GM23338 (cell line): ENCODE measurements around the gene IGSF8. TPM values are rescaled to one million over a fixed set of nuclear protein-coding genes. Genes with fewer than 3 reads are reported as not detected.

ENCODE experiments used
- ATAC-seq: fragments of 200-7000 bp; cut with Tn5 transposase; 3 replicates; pipeline ENCODE4 v1.9.1; 2020
- DNase-seq: peaks from one replicate; pipeline ENCODE4 v3.0.0-alpha.2; 2015; ENCODE audit warnings: low spot score
- H2AFZ ChIP-seq: fragments of 200-600 bp; sonication (generic); 2 replicates; pipeline ENCODE4 v1.8.0; 2016; ENCODE audit warnings: antibody characterized with exemption, mild to moderate bottlenecking, moderate library complexity
- H3F3A ChIP-seq: fragments of 200-600 bp; sonication (generic); replicated peaks from 2 replicates; pipeline ENCODE4 v1.8.0; 2017; ENCODE audit warnings: antibody characterized with exemption, mixed run types, low read depth
- H3K27ac ChIP-seq: fragments of 200-600 bp; sonication (generic); 2 replicates; pipeline ENCODE4 v1.6.1; 2016; ENCODE audit warnings: low read depth
- H3K27me3 ChIP-seq: fragments of 200-600 bp; sonication (generic); 2 replicates; pipeline ENCODE4 v1.8.0; 2016; ENCODE audit warnings: mild to moderate bottlenecking, mixed run types, moderate library complexity; ENCODE audit not compliant: insufficient read depth
- H3K36me3 ChIP-seq: fragments of 200-600 bp; sonication (generic); 2 replicates; pipeline ENCODE4 v1.8.0; 2016; ENCODE audit warnings: mild to moderate bottlenecking; ENCODE audit not compliant: insufficient read depth
- H3K4me1 ChIP-seq: fragments of 200-600 bp; sonication (generic); 2 replicates; pipeline ENCODE4 v1.8.0; 2016; ENCODE audit warnings: mild to moderate bottlenecking, moderate library complexity; ENCODE audit not compliant: insufficient read depth
- H3K4me2 ChIP-seq: fragments of 200-600 bp; sonication (generic); 2 replicates; pipeline ENCODE4 v1.7.1; 2017; ENCODE audit warnings: mixed run types
- H3K4me3 ChIP-seq: fragments of 200-600 bp; sonication (generic); 2 replicates; pipeline ENCODE4 v1.6.1; 2016; ENCODE audit warnings: mixed run types
- H3K79me2 ChIP-seq: fragments of 200-600 bp; sonication (generic); replicated peaks from 2 replicates; pipeline ENCODE4 v1.8.0; 2017; ENCODE audit warnings: mild to moderate bottlenecking; ENCODE audit not compliant: insufficient read depth
- H3K9me2 ChIP-seq: fragments of 200-600 bp; sonication (generic); 2 replicates; pipeline ENCODE4 v1.8.0; 2017; ENCODE audit not compliant: insufficient read depth
- H4K20me1 ChIP-seq: fragments of 200-600 bp; sonication (generic); replicated peaks from 2 replicates; pipeline ENCODE4 v1.8.0; 2017; ENCODE audit warnings: mild to moderate bottlenecking; ENCODE audit not compliant: insufficient read depth
- H3K27ac Mint-ChIP-seq: 2 replicates; pipeline ENCODE4 v1.8.0; 2020; ENCODE audit warnings: inconsistent platforms, mild to moderate bottlenecking, moderate library complexity, mixed read lengths
- H3K27me3 Mint-ChIP-seq: 3 replicates; pipeline ENCODE4 v1.8.0; 2022; ENCODE audit warnings: low read depth, mild to moderate bottlenecking, moderate library complexity, mixed read lengths, inconsistent platforms; ENCODE audit not compliant: insufficient read depth, poor library complexity
- H3K36me3 Mint-ChIP-seq: 3 replicates; pipeline ENCODE4 v1.8.0; 2021; ENCODE audit warnings: low read depth, mild to moderate bottlenecking, inconsistent platforms, moderate library complexity, mixed read lengths
- H3K4me1 Mint-ChIP-seq: 3 replicates; pipeline ENCODE4 v1.8.0; 2020; ENCODE audit warnings: mild to moderate bottlenecking, inconsistent platforms, mixed read lengths
- H3K4me3 Mint-ChIP-seq: 3 replicates; pipeline ENCODE4 v1.8.0; 2021; ENCODE audit warnings: moderate library complexity, mild to moderate bottlenecking, inconsistent platforms, mixed read lengths
- H3K9me3 Mint-ChIP-seq: 3 replicates; pipeline ENCODE4 v1.8.0; 2020; ENCODE audit warnings: moderate library complexity, mild to moderate bottlenecking, inconsistent platforms, mixed read lengths
- ETS1 ChIP-seq: IDR thresholded peaks from 2 replicates; pipeline ENCODE4 v1.6.1; 2016; ENCODE audit warnings: antibody characterized with exemption
- EZH2 ChIP-seq: fragments of 200-600 bp; sonication (generic); IDR thresholded peaks from one replicate; pipeline ENCODE4 v1.8.0; 2017; ENCODE audit warnings: antibody characterized with exemption, mild to moderate bottlenecking, low read depth; ENCODE audit not compliant: unreplicated experiment
- EZH2phosphoT487 ChIP-seq: fragments of 200-600 bp; sonication (generic); IDR thresholded peaks from one replicate; pipeline ENCODE4 v1.8.1; 2018; ENCODE audit warnings: antibody characterized with exemption; ENCODE audit not compliant: unreplicated experiment
- NANOG ChIP-seq: IDR thresholded peaks from 2 replicates; pipeline ENCODE4 v1.6.1; 2016; ENCODE audit warnings: antibody characterized with exemption, borderline replicate concordance
- POLR2AphosphoS5 ChIP-seq: IDR thresholded peaks from 2 replicates; pipeline ENCODE4 v1.6.1; 2016; ENCODE audit warnings: antibody characterized with exemption, low read depth
- STAT1 ChIP-seq: IDR thresholded peaks from one replicate; pipeline ENCODE4 v1.6.1; 2016; ENCODE audit warnings: antibody characterized with exemption; ENCODE audit not compliant: unreplicated experiment
- ZNF114 ChIP-seq: fragments of 250-450 bp; sonication (Bioruptor Pico); IDR thresholded peaks from 2 replicates; pipeline ENCODE4 v1.5.0; 2020; ENCODE audit warnings: mild to moderate bottlenecking, moderate library complexity
- polyA plus RNA-seq: library from polyadenylated mRNA; unstranded; fragments of >200 nt; fragmentation: Nextera tagmentation; extraction: Ambion mirVana; gene quantifications from 2 replicates; pipeline ENCODE4 v1.2.1, GENCODE V29; 2016
- total RNA-seq: library from RNA; depleted of rRNA; stranded (reverse); fragments of >200 nt; shearing (Covaris generic); gene quantifications from 2 replicates; pipeline ENCODE4 v1.2.3, GENCODE V29; 2014
- TF ChIP-seq, protein P1 (sequence below), 2 experiments: fragments of 200-600 bp in 1 of 2; sonication (generic) in 1 of 2; conservative IDR thresholded peaks; 2 replicates each; pipeline versions ENCODE4 v1.5.1 to v1.6.1; 2016 to 2017; ENCODE audit warnings: antibody characterized with exemption in 2 of 2, low read depth in 2 of 2, mild to moderate bottlenecking in 2 of 2, moderate library complexity in 1 of 2
- TF ChIP-seq, protein P2 (sequence below): IDR thresholded peaks from one replicate; pipeline ENCODE4 v1.6.1; 2018; ENCODE audit warnings: antibody characterized with exemption; ENCODE audit not compliant: unreplicated experiment
- TF ChIP-seq, protein P3 (sequence below): fragments of 250-450 bp; sonication (Bioruptor Pico); IDR thresholded peaks from 2 replicates; pipeline ENCODE4 v1.5.0; 2020; ENCODE audit warnings: mild to moderate bottlenecking, moderate library complexity

IGSF8 gene
- total and polyA plus RNA-seq, 2 experiments from 2014 or later, result 38.4 to 120 TPM

GRCh38 chr1:160074865-160075264, 23.6 kb downstream of the IGSF8 start:
- no peak overlapping the region for H3K4me3 Mint-ChIP-seq
- DNase-seq, result no peak
- H3F3A ChIP-seq, result peaks cover 6% of the 10 kb centered on the region; the same call in 1 of the 2 replicates
- ATAC-seq, result no peak
- H3K4me1 ChIP-seq, result peaks cover 7% of the 10 kb centered on the region
- peaks cover 5% of the 10 kb centered on the region for H3K27me3 Mint-ChIP-seq
- H3K27ac ChIP-seq, result no peak overlapping the region
- no peaks in the 10 kb centered on the region for H3K79me2 ChIP-seq
- no peak overlapping the region for H3K4me3 ChIP-seq
- H3K9me3 Mint-ChIP-seq, result no peaks in the 10 kb centered on the region
- H3K27me3 ChIP-seq, result peaks cover 36% of the 10 kb centered on the region
- TF ChIP-seq EZH2phosphoT487, result no peak
- TF ChIP-seq, protein P1, sequence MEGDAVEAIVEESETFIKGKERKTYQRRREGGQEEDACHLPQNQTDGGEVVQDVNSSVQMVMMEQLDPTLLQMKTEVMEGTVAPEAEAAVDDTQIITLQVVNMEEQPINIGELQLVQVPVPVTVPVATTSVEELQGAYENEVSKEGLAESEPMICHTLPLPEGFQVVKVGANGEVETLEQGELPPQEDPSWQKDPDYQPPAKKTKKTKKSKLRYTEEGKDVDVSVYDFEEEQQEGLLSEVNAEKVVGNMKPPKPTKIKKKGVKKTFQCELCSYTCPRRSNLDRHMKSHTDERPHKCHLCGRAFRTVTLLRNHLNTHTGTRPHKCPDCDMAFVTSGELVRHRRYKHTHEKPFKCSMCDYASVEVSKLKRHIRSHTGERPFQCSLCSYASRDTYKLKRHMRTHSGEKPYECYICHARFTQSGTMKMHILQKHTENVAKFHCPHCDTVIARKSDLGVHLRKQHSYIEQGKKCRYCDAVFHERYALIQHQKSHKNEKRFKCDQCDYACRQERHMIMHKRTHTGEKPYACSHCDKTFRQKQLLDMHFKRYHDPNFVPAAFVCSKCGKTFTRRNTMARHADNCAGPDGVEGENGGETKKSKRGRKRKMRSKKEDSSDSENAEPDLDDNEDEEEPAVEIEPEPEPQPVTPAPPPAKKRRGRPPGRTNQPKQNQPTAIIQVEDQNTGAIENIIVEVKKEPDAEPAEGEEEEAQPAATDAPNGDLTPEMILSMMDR (conservative IDR thresholded peaks at IDR 0.05; ENCODE audit: low read depth in 2 of 2), result no peak
- TF ChIP-seq, protein P2, sequence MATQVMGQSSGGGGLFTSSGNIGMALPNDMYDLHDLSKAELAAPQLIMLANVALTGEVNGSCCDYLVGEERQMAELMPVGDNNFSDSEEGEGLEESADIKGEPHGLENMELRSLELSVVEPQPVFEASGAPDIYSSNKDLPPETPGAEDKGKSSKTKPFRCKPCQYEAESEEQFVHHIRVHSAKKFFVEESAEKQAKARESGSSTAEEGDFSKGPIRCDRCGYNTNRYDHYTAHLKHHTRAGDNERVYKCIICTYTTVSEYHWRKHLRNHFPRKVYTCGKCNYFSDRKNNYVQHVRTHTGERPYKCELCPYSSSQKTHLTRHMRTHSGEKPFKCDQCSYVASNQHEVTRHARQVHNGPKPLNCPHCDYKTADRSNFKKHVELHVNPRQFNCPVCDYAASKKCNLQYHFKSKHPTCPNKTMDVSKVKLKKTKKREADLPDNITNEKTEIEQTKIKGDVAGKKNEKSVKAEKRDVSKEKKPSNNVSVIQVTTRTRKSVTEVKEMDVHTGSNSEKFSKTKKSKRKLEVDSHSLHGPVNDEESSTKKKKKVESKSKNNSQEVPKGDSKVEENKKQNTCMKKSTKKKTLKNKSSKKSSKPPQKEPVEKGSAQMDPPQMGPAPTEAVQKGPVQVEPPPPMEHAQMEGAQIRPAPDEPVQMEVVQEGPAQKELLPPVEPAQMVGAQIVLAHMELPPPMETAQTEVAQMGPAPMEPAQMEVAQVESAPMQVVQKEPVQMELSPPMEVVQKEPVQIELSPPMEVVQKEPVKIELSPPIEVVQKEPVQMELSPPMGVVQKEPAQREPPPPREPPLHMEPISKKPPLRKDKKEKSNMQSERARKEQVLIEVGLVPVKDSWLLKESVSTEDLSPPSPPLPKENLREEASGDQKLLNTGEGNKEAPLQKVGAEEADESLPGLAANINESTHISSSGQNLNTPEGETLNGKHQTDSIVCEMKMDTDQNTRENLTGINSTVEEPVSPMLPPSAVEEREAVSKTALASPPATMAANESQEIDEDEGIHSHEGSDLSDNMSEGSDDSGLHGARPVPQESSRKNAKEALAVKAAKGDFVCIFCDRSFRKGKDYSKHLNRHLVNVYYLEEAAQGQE, result no peak
- TF ChIP-seq, protein P3, sequence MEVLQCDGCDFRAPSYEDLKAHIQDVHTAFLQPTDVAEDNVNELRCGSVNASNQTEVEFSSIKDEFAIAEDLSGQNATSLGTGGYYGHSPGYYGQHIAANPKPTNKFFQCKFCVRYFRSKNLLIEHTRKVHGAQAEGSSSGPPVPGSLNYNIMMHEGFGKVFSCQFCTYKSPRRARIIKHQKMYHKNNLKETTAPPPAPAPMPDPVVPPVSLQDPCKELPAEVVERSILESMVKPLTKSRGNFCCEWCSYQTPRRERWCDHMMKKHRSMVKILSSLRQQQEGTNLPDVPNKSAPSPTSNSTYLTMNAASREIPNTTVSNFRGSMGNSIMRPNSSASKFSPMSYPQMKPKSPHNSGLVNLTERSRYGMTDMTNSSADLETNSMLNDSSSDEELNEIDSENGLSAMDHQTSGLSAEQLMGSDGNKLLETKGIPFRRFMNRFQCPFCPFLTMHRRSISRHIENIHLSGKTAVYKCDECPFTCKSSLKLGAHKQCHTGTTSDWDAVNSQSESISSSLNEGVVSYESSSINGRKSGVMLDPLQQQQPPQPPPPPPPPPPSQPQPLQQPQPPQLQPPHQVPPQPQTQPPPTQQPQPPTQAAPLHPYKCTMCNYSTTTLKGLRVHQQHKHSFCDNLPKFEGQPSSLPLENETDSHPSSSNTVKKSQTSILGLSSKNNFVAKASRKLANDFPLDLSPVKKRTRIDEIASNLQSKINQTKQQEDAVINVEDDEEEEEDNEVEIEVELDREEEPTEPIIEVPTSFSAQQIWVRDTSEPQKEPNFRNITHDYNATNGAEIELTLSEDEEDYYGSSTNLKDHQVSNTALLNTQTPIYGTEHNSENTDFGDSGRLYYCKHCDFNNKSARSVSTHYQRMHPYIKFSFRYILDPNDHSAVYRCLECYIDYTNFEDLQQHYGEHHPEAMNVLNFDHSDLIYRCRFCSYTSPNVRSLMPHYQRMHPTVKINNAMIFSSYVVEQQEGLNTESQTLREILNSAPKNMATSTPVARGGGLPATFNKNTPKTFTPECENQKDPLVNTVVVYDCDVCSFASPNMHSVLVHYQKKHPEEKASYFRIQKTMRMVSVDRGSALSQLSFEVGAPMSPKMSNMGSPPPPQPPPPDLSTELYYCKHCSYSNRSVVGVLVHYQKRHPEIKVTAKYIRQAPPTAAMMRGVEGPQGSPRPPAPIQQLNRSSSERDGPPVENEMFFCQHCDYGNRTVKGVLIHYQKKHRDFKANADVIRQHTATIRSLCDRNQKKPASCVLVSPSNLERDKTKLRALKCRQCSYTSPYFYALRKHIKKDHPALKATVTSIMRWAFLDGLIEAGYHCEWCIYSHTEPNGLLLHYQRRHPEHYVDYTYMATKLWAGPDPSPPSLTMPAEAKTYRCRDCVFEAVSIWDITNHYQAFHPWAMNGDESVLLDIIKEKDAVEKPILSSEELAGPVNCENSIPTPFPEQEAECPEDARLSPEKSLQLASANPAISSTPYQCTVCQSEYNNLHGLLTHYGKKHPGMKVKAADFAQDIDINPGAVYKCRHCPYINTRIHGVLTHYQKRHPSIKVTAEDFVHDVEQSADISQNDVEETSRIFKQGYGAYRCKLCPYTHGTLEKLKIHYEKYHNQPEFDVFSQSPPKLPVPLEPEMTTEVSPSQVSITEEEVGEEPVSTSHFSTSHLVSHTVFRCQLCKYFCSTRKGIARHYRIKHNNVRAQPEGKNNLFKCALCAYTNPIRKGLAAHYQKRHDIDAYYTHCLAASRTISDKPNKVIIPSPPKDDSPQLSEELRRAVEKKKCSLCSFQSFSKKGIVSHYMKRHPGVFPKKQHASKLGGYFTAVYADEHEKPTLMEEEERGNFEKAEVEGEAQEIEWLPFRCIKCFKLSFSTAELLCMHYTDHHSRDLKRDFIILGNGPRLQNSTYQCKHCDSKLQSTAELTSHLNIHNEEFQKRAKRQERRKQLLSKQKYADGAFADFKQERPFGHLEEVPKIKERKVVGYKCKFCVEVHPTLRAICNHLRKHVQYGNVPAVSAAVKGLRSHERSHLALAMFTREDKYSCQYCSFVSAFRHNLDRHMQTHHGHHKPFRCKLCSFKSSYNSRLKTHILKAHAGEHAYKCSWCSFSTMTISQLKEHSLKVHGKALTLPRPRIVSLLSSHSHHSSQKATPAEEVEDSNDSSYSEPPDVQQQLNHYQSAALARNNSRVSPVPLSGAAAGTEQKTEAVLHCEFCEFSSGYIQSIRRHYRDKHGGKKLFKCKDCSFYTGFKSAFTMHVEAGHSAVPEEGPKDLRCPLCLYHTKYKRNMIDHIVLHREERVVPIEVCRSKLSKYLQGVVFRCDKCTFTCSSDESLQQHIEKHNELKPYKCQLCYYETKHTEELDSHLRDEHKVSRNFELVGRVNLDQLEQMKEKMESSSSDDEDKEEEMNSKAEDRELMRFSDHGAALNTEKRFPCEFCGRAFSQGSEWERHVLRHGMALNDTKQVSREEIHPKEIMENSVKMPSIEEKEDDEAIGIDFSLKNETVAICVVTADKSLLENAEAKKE, result no peak
- no peak for TF ChIP-seq POLR2AphosphoS5
- no peak for TF ChIP-seq NANOG
- no peak for TF ChIP-seq ETS1
- TF ChIP-seq EZH2, result no peak
- TF ChIP-seq ZNF114, result no peak
- no peak for TF ChIP-seq STAT1
- H3K9me2 ChIP-seq, result no peaks in the 10 kb centered on the region
- H3K36me3 ChIP-seq, result no peaks in the 10 kb centered on the region
- no peak overlapping the region for H3K27ac Mint-ChIP-seq
- H3K36me3 Mint-ChIP-seq, result no peaks in the 10 kb centered on the region
- H4K20me1 ChIP-seq, result no peaks in the 10 kb centered on the region
- peaks cover 5% of the 10 kb centered on the region; the same call in 2 of the 3 replicates for H3K4me1 Mint-ChIP-seq
- no peak overlapping the region for H3K4me2 ChIP-seq
- H2AFZ ChIP-seq, result no peak overlapping the region
